Camera-type eye (tissue), 1 donor: ENCODE measurements around the gene GPRIN1. TPM values are rescaled to one million over a fixed set of nuclear protein-coding genes. Genes with fewer than 3 reads are reported as not detected.

Experiments used
- total RNA-seq: library from RNA; depleted of rRNA; stranded (reverse); fragments of >200 nt; gene quantifications from one replicate; pipeline ENCODE4 v1.2.3, GENCODE V29; 2014

Gene GPRIN1
- total RNA-seq, result 24.8 TPM

DNA sequence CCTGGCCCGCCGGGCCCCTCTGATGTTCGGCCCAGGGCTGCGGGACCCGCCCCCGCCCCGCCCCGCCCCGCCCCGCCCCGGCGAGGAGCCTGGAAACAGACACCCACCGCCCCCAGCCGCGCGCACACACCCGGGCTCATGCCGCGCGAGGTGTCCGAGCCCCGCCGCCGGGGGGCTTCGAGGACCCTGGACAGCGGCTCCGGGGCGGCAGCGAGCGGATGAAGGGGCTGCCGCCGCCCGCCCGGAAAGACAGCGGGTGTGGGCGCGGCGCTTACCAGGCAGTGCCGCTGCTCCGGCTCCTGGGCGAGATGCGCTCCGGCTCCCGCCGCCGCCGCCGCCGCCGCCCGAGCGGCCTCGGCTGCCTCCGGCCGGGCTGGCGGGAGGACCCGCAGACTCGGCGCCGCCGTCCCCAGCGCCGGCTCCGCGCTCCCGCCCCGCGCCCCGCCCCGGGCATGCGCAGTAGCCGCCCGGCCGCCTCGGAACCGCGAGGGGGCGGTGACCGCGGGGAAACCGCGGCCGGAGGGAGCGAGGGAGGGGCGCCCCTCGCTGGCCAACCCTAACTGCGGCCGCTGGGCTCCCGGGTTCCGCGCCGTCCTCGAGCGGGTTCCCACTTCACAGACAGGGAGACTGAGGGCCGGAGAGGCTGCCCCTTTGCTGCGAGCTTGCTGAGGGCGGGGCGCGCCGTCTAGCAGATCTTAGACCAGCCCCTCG lies at the start of gene GPRIN1:
GPRIN1 (minus strand) TSS at position 433 of the 711 bp plus-strand sequence. CDS start 10,322 bp downstream, outside the sequence.

DNA sequence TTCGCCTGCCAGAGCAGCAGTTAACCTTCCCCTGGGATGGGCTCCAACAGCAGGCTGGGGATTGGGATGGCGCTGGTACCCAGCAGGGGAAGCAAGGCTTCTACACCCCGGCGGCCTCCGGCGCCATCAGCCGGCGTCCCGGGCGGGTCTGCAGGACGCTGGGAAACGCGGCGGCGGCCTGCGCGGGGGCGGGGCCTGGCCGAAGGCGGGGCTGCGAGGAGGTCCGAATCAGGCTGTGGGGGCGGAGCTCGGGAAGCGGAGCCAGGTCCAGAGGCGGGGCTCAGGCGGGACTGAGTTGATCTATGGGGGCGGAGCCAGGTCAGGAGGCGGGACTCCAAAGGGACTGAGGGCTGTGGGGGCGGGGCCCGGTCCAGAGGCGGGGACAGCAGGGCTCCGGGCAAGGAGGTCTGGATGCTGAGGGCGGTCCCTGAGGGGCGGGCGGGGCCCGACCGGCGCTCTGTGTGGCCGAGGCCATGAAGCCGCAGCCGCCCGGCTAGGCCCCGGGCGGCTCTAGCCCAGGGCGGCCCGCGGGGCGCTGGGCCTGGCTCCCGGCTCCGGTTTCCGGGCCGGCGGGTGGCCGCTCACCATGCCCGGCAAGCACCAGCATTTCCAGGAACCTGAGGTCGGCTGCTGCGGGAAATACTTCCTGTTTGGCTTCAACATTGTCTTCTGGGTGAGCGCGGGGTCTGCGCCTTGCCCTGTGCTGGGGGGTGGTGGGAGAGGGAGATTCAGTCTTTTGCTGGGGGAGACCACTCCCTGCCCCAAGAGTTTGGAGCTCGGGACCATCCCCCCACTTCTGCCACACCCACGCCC lies 37.3 kb upstream of the GPRIN1 start, which contains the start of gene TSPAN17:
TSPAN17 (plus strand) TSS at position 455 of the 813 bp plus-strand sequence; CDS start at position 587, 132 bp downstream.

DNA sequence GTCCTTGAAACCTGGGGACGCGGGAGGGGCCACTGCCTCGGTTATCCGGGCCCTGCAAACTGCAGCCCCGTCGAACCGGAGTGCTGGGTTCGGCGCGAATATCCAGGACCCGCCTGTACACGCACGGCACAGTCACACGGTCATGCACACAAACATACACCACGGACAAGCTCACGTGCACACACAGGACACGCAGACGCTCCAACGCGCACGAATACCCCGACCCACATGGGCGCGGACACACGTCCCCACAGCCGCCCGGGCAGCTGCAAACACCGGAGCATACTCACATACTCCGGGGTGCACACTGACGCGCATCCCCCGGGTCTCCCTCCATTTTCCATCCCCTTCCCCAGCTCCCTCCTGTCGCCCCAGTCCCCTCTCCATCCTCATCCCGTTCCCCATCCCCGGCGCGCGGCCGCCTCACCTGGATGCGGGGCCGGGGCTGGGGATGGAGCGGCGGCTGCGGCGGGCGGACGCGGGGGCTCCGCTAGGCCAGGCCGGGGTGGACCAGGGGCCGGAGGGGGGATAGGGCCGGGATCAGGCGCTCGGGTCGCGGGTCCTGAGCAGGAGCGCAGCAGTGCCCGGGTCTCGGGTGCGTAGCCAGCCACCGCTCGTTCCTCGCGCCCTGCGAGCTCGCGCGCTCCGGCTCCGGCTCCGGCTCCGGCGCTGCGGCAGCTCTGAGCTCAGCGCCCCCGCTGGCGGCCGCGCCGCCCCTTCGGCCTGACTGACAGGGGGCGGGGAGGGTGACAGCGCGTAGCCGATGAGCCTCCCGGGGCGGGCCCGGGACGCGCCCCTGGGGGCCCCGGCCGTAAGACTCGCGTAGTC lies 20.1 kb upstream of the GPRIN1 start, which contains the start of the genes EIF4E1B and SNCB:
EIF4E1B (plus strand) TSS at position 823 of the 828 bp plus-strand sequence. CDS start 12,113 bp downstream, outside the sequence.
SNCB (minus strand) TSS at position 682 of the 828 bp plus-strand sequence. CDS start 880 bp downstream, outside the sequence.

DNA sequence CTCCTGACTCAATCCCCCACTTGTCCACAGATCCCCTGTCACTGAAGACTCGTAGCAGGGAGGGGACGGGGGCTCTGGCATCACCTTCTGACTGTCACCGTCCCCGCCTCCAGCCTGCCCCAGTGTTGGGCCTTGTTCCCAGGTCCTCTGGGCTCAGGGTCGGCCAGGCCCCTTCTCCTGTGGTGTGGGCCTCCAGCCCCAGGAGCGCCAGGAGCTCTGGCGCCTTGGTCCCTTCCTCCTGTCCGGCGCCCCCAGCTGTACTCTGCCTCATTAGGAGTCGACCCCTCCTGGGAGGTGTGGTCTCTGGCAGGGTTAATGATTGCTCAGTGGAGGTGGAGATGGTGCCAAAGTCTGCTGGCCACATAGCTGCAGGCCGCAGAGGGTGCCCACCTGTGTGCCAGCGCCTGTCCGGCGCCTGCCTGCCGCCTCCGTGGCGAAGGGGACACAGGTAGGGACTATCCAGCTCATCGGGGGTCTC lies 61.0 kb downstream of the GPRIN1 start, which contains the start of gene CDHR2:
CDHR2 (plus strand) TSS at position 376 of the 478 bp plus-strand sequence. CDS start 16,011 bp downstream, outside the sequence.

Other genes with a start within 250 kb of the GPRIN1 start
- 74.3 TPM for gene KIAA1191, start 248.4 kb downstream of the GPRIN1 start, total RNA-seq
- gene ARL10, start 244.7 kb downstream of the GPRIN1 start, total RNA-seq, result 25.1 TPM
- 4.5 TPM for gene NOP16, start 221.6 kb downstream of the GPRIN1 start, total RNA-seq
- gene HIGD2A, start 221.4 kb downstream of the GPRIN1 start, total RNA-seq, result 45.9 TPM
- gene CLTB, start 193.6 kb downstream of the GPRIN1 start, total RNA-seq, result 68.9 TPM
- gene FAF2, start 161.8 kb downstream of the GPRIN1 start, total RNA-seq, result 45.9 TPM
- gene RNF44, start 72.8 kb downstream of the GPRIN1 start, total RNA-seq, result 24.9 TPM
- gene CDHR2, start 60.8 kb downstream of the GPRIN1 start, total RNA-seq, result 0.11 TPM
- gene SNCB, start 20.4 kb upstream of the GPRIN1 start, total RNA-seq, result 10.1 TPM
- gene EIF4E1B, start 20.5 kb upstream of the GPRIN1 start, total RNA-seq, result 0.55 TPM
- gene TSPAN17, start 37.3 kb upstream of the GPRIN1 start, total RNA-seq, result 22.9 TPM
- 3.7 TPM for gene UNC5A, start 200.4 kb upstream of the GPRIN1 start, total RNA-seq